GM12865 (cell line): ENCODE measurements around the gene TSPAN13.

Experiments used
- DNase-seq: peaks from one replicate; pipeline ENCODE4 v3.0.0; 2010; ENCODE audit warnings: low read depth
- H3K4me3 ChIP-seq: 2 replicates; pipeline ENCODE4 v1.5.1; 2011; ENCODE audit warnings: mild to moderate bottlenecking, low read depth, low read length, control low read depth
- CTCF ChIP-seq: IDR thresholded peaks from 2 replicates; pipeline ENCODE4 v1.5.1; 2011; ENCODE audit warnings: low read length, control low read depth, low read depth, inconsistent platforms; ENCODE audit not compliant: insufficient read depth; ENCODE audit errors: missing control alignments

The TSPAN13 gene

GRCh38 chr7:16744518-16745250 is 8.9 kb upstream of the TSPAN13 start:
- TF ChIP-seq CTCF, result no peak
- DNase-seq, result no peak
- H3K4me3 ChIP-seq, result no peak overlapping the region

- no peak overlapping the region for H3K4me3 ChIP-seq
- DNase-seq, result no peak
- TF ChIP-seq CTCF, result no peak
Observed at GRCh38 chr7:16745645-16746044, 7.9 kb upstream of the TSPAN13 start.

GRCh38 chr7:16747102-16747501 is 6.5 kb upstream of the TSPAN13 start:
- no peak for TF ChIP-seq CTCF
- H3K4me3 ChIP-seq, result no peak overlapping the region
- no peak for DNase-seq

- peak overlapping the region; percentile 5 for H3K4me3 ChIP-seq
- DNase-seq, result no peak
- TF ChIP-seq CTCF, result no peak
Observed at GRCh38 chr7:16753932-16754855, 639 bp downstream of the TSPAN13 start.

- no peak for DNase-seq
- no peak for TF ChIP-seq CTCF
- H3K4me3 ChIP-seq, result no peak overlapping the region
Observed at GRCh38 chr7:16754856-16755317, 1.3 kb downstream of the TSPAN13 start.

- no peak overlapping the region for H3K4me3 ChIP-seq
- no peak for DNase-seq
- no peak for TF ChIP-seq CTCF
Observed at GRCh38 chr7:16755397-16755796, 1.8 kb downstream of the TSPAN13 start.
